Breast epithelium (tissue), 3 donors: ENCODE data around the gene PIK3C2G.

Experiments used
- CTCF ChIP-seq, 3 donors: fragments of 450-650 bp; IDR thresholded peaks; one replicate each; pipeline ENCODE4 v1.5.1; 2016 to 2017; ENCODE audit warnings: antibody characterized with exemption in 3 of 3, mild to moderate bottlenecking in 3 of 3, moderate library complexity in 3 of 3
- POLR2A ChIP-seq: fragments of 450-650 bp; IDR thresholded peaks from one replicate; pipeline ENCODE4 v1.6.1; 2016; ENCODE audit warnings: antibody characterized with exemption, mild to moderate bottlenecking, moderate library complexity
- POLR2AphosphoS5 ChIP-seq, 3 donors: sonication (generic); formaldehyde crosslinking; IDR thresholded peaks; one replicate each; pipeline ENCODE4 v1.6.1; 2017; ENCODE audit warnings: antibody characterized with exemption in 3 of 3

DNA sequence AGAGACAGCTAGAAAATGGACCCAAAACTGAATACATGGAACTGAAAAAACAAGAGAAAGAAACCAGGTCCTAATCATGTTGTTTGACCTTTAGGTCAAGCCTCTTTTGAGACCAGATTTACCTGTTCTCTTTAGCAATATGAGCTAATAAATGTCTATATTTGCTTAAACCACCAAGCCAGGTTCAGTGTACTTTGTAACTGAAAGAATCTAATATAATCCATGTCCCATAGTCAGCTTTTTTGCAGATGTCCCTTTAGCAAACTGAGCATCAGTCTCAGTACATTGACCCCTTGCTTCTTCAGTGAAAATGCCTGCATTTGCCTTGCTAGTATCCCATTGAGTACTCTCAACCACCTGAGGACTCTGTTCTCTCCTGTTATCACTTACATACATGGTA is 414.8 kb downstream of the PIK3C2G start:
- TF ChIP-seq CTCF (IDR thresholded peaks at IDR 0.05) (no peak), POLR2AphosphoS5 (IDR thresholded peaks at IDR 0.05) (no peak), POLR2A (no peak)
